Testis (tissue), 2 donors: ENCODE data around the gene PAX1.

Source experiments
- CTCF ChIP-seq, 3 experiments: fragments of 450-650 bp in 2 of 3; fragments of 200-600 bp in 1 of 3; sonication (generic) in 1 of 3; IDR thresholded peaks; one replicate each; pipeline ENCODE4 v1.5.1; 2016 to 2019; ENCODE audit warnings: antibody characterized with exemption in 3 of 3, mild to moderate bottlenecking in 2 of 3, moderate library complexity in 1 of 3
- POLR2A ChIP-seq: fragments of 450-650 bp; IDR thresholded peaks from one replicate; pipeline ENCODE4 v1.6.1; 2017; ENCODE audit warnings: antibody characterized with exemption, mild to moderate bottlenecking, moderate library complexity

GRCh38 chr20:21707999-21708737, 2.7 kb downstream of the PAX1 start:
- TF ChIP-seq POLR2A = no peak
- no peak for TF ChIP-seq CTCF (IDR thresholded peaks at IDR 0.05)
